ENCODE results near the gene CARD6. TPM values are rescaled to one million over a fixed set of nuclear protein-coding genes. Genes with fewer than 3 reads are reported as not detected.

The CARD6 gene
- total RNA-seq, 1 experiment from 2014 or later: 0.49 TPM

DNA sequence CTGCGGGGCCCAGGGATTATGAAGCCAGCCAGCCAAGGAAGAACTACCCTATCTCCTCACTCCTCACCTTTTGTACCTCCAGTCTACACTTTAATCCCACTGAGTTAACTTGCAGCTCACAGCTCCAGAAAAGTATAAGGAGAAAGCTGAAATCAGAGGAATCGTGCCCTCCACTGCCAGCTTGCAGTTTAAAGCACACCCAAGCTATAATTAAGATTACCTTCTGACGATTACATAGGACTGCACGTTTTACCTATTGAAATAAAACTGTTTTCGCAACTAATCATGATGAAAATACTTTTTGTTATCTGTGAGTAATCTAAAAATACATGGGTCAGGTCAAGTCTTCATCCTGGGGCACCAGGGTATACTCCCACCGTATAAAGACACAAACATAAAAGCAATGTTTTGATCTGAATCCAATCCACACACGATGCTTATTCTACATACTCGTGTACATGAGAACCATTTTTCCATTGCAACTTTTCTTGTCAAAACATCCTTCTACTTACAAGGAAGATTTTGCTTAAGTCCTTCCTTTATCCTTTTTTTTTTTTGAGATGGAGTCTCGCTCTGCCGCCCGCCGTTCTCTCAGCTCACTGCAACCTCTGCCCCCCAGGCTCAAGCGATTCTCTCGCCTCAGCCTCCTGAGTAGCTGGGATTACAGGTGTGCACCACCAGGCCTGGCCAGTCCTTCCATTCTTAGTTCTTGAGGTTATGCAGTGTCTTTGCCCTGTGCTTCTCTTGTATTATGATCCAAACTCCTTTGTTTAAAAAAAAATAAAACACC, 13.8 kb upstream of the CARD6 start:
- no peak for ATAC-seq
- intact Hi-C loops (cut with micrococcal nuclease; ENCODE audit: unreplicated experiment) (no loop called here), in situ Hi-C loops (cut with HindIII; ENCODE audit: low pct_unique_long_range_greater_than_20kb, low sequenced_read_pairs) (no loop called here)
- Histone ChIP-seq H3K4me3 (ENCODE audit: low read depth in 2 of 2, low read length in 2 of 2) (no peak overlapping the region), H3K4me1 (ENCODE audit: control insufficient read depth, insufficient read depth, low read length) (peaks cover 9% of the 10 kb centered on the region; the same call in 1 of the 2 replicates), H3K27ac (ENCODE audit: low read length) (no peak overlapping the region), H3K9me3 (ENCODE audit: control insufficient read depth, insufficient read depth, low read depth, low read length) (no peaks in the 10 kb centered on the region), H3K36me3 (ENCODE audit: control insufficient read depth, insufficient read depth, low read length) (peaks cover 44% of the 10 kb centered on the region), H3K27me3 (ENCODE audit: control insufficient read depth, insufficient read depth, low read length) (no peaks in the 10 kb centered on the region)
- ChIA-PET CTCF (no interaction called here), POLR2A (no interaction called here)
- no TSS peak for BruUV-seq (replicated peaks)
- TF ChIP-seq, protein P1, sequence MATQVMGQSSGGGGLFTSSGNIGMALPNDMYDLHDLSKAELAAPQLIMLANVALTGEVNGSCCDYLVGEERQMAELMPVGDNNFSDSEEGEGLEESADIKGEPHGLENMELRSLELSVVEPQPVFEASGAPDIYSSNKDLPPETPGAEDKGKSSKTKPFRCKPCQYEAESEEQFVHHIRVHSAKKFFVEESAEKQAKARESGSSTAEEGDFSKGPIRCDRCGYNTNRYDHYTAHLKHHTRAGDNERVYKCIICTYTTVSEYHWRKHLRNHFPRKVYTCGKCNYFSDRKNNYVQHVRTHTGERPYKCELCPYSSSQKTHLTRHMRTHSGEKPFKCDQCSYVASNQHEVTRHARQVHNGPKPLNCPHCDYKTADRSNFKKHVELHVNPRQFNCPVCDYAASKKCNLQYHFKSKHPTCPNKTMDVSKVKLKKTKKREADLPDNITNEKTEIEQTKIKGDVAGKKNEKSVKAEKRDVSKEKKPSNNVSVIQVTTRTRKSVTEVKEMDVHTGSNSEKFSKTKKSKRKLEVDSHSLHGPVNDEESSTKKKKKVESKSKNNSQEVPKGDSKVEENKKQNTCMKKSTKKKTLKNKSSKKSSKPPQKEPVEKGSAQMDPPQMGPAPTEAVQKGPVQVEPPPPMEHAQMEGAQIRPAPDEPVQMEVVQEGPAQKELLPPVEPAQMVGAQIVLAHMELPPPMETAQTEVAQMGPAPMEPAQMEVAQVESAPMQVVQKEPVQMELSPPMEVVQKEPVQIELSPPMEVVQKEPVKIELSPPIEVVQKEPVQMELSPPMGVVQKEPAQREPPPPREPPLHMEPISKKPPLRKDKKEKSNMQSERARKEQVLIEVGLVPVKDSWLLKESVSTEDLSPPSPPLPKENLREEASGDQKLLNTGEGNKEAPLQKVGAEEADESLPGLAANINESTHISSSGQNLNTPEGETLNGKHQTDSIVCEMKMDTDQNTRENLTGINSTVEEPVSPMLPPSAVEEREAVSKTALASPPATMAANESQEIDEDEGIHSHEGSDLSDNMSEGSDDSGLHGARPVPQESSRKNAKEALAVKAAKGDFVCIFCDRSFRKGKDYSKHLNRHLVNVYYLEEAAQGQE (IDR thresholded peaks at IDR 0.05; ENCODE audit: insufficient read depth in 1 of 2, low read depth in 2 of 2, low read length in 1 of 2): no peak
- peak; percentile 23 for TF ChIP-seq POLR2AphosphoS5 (IDR thresholded peaks at IDR 0.05; ENCODE audit: low read depth, low read length)
- TF ChIP-seq, protein P2, sequence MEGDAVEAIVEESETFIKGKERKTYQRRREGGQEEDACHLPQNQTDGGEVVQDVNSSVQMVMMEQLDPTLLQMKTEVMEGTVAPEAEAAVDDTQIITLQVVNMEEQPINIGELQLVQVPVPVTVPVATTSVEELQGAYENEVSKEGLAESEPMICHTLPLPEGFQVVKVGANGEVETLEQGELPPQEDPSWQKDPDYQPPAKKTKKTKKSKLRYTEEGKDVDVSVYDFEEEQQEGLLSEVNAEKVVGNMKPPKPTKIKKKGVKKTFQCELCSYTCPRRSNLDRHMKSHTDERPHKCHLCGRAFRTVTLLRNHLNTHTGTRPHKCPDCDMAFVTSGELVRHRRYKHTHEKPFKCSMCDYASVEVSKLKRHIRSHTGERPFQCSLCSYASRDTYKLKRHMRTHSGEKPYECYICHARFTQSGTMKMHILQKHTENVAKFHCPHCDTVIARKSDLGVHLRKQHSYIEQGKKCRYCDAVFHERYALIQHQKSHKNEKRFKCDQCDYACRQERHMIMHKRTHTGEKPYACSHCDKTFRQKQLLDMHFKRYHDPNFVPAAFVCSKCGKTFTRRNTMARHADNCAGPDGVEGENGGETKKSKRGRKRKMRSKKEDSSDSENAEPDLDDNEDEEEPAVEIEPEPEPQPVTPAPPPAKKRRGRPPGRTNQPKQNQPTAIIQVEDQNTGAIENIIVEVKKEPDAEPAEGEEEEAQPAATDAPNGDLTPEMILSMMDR (IDR thresholded peaks at IDR 0.05): no peak
- TF ChIP-seq TCF7L2 (IDR thresholded peaks at IDR 0.05; ENCODE audit: low read depth, low read length): no peak
- no peak for DNase-seq (ENCODE audit: low read depth, low spot score)

DNA sequence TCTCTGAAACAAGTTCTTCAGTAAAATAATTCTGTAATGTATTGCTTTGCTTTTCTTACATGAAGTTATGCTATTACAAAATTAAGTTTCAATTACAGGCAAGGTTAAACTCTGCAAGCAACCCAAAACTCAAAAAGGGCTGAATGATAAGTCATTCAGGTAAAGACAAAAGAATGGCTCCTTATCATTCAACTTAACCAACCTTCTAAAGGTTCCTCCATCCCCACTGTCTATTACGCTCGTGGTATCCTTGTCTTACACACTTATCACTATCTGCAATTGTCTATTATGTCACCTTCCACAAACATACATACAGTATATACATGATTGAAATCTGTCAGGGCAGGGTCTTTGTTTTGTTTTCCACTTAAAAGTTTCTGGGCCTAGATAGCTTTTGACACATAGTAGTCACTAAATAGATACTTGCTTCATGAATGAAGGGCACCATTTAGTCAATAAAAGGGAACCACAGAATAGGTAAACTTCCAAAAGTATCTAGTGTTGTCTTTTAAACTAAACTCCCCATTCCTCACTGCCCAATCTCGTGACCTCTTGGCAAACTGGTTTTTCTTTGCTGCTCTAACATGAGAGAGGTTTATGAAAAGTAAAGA, 13.0 kb upstream of the CARD6 start:
- Histone ChIP-seq H3K27ac (ENCODE audit: low read length) (no peak overlapping the region), H3K27me3 (ENCODE audit: control insufficient read depth, insufficient read depth, low read length) (no peaks in the 10 kb centered on the region), H3K4me1 (ENCODE audit: control insufficient read depth, insufficient read depth, low read length) (peaks cover 16% of the 10 kb centered on the region), H3K4me3 (ENCODE audit: low read depth in 2 of 2, low read length in 2 of 2) (no peak overlapping the region), H3K36me3 (ENCODE audit: control insufficient read depth, insufficient read depth, low read length) (peaks cover 52% of the 10 kb centered on the region), H3K9me3 (ENCODE audit: control insufficient read depth, insufficient read depth, low read depth, low read length) (no peaks in the 10 kb centered on the region)
- BruUV-seq (replicated peaks): no TSS peak
- CTCF ChIA-PET: no interaction called here
- no peak for DNase-seq (ENCODE audit: low read depth, low spot score)
- POLR2A ChIA-PET: no interaction called here
- intact Hi-C loops (cut with micrococcal nuclease; ENCODE audit: unreplicated experiment): no loop called here
- ATAC-seq: no peak
- in situ Hi-C loops (cut with HindIII; ENCODE audit: low pct_unique_long_range_greater_than_20kb, low sequenced_read_pairs): no loop called here
- TF ChIP-seq POLR2AphosphoS5 (IDR thresholded peaks at IDR 0.05; ENCODE audit: low read depth, low read length) (no peak; the same call in none of the 2 replicates), TCF7L2 (IDR thresholded peaks at IDR 0.05; ENCODE audit: low read depth, low read length) (no peak), SIN3A (IDR thresholded peaks at IDR 0.05; ENCODE audit: borderline replicate concordance, insufficient read depth, low read depth, low read length) (no peak)
- TF ChIP-seq, protein P2 (IDR thresholded peaks at IDR 0.05): no peak
- TF ChIP-seq, protein P1 (IDR thresholded peaks at IDR 0.05; ENCODE audit: insufficient read depth in 1 of 2, low read depth in 2 of 2, low read length in 1 of 2): no peak

Data from Panc1 (cell line).